H1 (cell line): ENCODE data around the gene CAMK2B.

Experiments
- CHD1 ChIP-seq: IDR thresholded peaks from 2 replicates; pipeline ENCODE4 v1.6.1; 2012; ENCODE audit warnings: low read depth, low read length, improper control_type of control experiment
- CTCF ChIP-seq, 3 experiments: IDR thresholded peaks; 1 replicate in 2 of 3; 2 replicates in 1 of 3; pipeline versions ENCODE4 v1.5.1 to v1.6.1; 2011; ENCODE audit warnings: low read length in 3 of 3, mild to moderate bottlenecking in 3 of 3, inconsistent platforms in 2 of 3, low read depth in 1 of 3, moderate library complexity in 1 of 3; ENCODE audit not compliant: insufficient read depth in 1 of 3; ENCODE audit errors: control extremely low read depth in 1 of 3
- FOSL1 ChIP-seq: IDR thresholded peaks from 2 replicates; pipeline ENCODE4 v1.6.1; 2011; ENCODE audit warnings: mild to moderate bottlenecking, low read depth, low read length, moderate library complexity; ENCODE audit not compliant: insufficient read depth
- SIN3A ChIP-seq, 2 experiments: IDR thresholded peaks in 1 of 2; conservative IDR thresholded peaks in 1 of 2; 2 replicates each; pipeline ENCODE4 v1.6.1; 2011 to 2012; ENCODE audit warnings: low read length in 2 of 2, improper control_type of control experiment in 1 of 2, low read depth in 1 of 2, mild to moderate bottlenecking in 1 of 2

GRCh38 chr7:44292420-44292817 lies 33.0 kb downstream of the CAMK2B start:
- TF ChIP-seq CHD1 (no peak), SIN3A (conservative IDR thresholded peaks at IDR 0.05 in 1 of 2, IDR thresholded peaks at IDR 0.05 in 1 of 2; ENCODE audit: low read depth in 1 of 2, low read length in 2 of 2) (no peak), CTCF (IDR thresholded peaks at IDR 0.05; ENCODE audit: control extremely low read depth in 1 of 3, insufficient read depth in 1 of 3, low read depth in 1 of 3, low read length in 3 of 3) (no peak), FOSL1 (no peak)
